PC-3 (cell line): ENCODE measurements around the gene SDK1. TPM values are rescaled to one million over a fixed set of nuclear protein-coding genes. Genes with fewer than 3 reads are reported as not detected.

Source experiments
- ATAC-seq: fragments of 200-7000 bp; cut with Tn5 transposase; 2 replicates; pipeline ENCODE4 v1.9.1; 2020; ENCODE audit warnings: mild to moderate bottlenecking, moderate library complexity
- BruUV-seq: library from RNA; stranded (reverse); fragments of 400-500 nt; replicated peaks from 2 replicates; lab custom pipeline; 2021; lab: Mats Ljungman, UMichigan
- CTCF ChIA-PET: fragments of 300-600 bp; sonication (Branson Sonifier 250); formaldehyde crosslinking; loops from one replicate; lab custom pipeline; 2022; ENCODE audit warnings: antibody characterized with exemption; lab: Charles Lee
- POLR2A ChIA-PET: fragments of 300-600 bp; sonication (Branson Sonifier 250); formaldehyde crosslinking; loops from one replicate; lab custom pipeline; 2022; ENCODE audit warnings: antibody characterized with exemption; ENCODE audit not compliant: unreplicated experiment; lab: Charles Lee
- DNase-seq: peaks from one replicate; pipeline ENCODE4 v3.0.0-alpha.2; 2015
- H2AFZ ChIP-seq: fragments of 300-600 bp; sonication (generic); 2 replicates; pipeline ENCODE4 v1.6.0; 2016; ENCODE audit warnings: antibody characterized with exemption, low read length
- H3F3A ChIP-seq: fragments of 300-600 bp; sonication (generic); one replicate; pipeline ENCODE4 v1.6.0; 2017; ENCODE audit warnings: antibody characterized with exemption, low read length, control low read depth, mild to moderate bottlenecking; ENCODE audit not compliant: unreplicated experiment
- H3K27ac ChIP-seq: fragments of 300-600 bp; sonication (generic); 2 replicates; pipeline ENCODE4 v1.5.1; 2016; ENCODE audit warnings: mild to moderate bottlenecking, low read length
- H3K27me3 ChIP-seq: fragments of 300-600 bp; sonication (generic); 2 replicates; pipeline ENCODE4 v1.6.1; 2016; ENCODE audit warnings: low read length, mixed read lengths
- H3K36me3 ChIP-seq: fragments of 300-600 bp; sonication (generic); 2 replicates; pipeline ENCODE4 v1.6.1; 2016; ENCODE audit warnings: low read depth, mixed run types, low read length, mixed read lengths
- H3K4me1 ChIP-seq: fragments of 300-600 bp; sonication (generic); 2 replicates; pipeline ENCODE4 v1.5.1; 2016; ENCODE audit warnings: low read length; ENCODE audit not compliant: insufficient read depth
- H3K4me2 ChIP-seq: fragments of 300-600 bp; sonication (generic); 2 replicates; pipeline ENCODE4 v1.6.0; 2016; ENCODE audit warnings: low read length
- H3K4me3 ChIP-seq: fragments of 300-600 bp; sonication (generic); 2 replicates; pipeline ENCODE4 v1.5.1; 2016; ENCODE audit warnings: mild to moderate bottlenecking, low read length, mixed read lengths
- H3K79me2 ChIP-seq: fragments of 300-600 bp; sonication (generic); 2 replicates; pipeline ENCODE4 v1.6.1; 2017; ENCODE audit warnings: low read length, mixed read lengths
- H3K9ac ChIP-seq: fragments of 300-600 bp; sonication (generic); 2 replicates; pipeline ENCODE4 v1.6.0; 2016; ENCODE audit warnings: mild to moderate bottlenecking, low read length
- H3K9me2 ChIP-seq: fragments of 300-600 bp; sonication (generic); replicated peaks from 2 replicates; pipeline ENCODE4 v1.6.1; 2016; ENCODE audit warnings: mixed run types, low read length, mixed read lengths
- H3K9me3 ChIP-seq: fragments of 300-600 bp; sonication (generic); 2 replicates; pipeline ENCODE4 v1.6.1; 2016; ENCODE audit warnings: low read length, mixed read lengths
- H4K20me1 ChIP-seq: fragments of 300-600 bp; sonication (generic); 2 replicates; pipeline ENCODE4 v1.6.1; 2016; ENCODE audit warnings: low read length, mixed read lengths
- EZH2 ChIP-seq: fragments of 300-600 bp; sonication (generic); IDR thresholded peaks from one replicate; pipeline ENCODE4 v1.6.1; 2017; ENCODE audit warnings: antibody characterized with exemption, mild to moderate bottlenecking, low read length; ENCODE audit not compliant: unreplicated experiment
- EZH2phosphoT487 ChIP-seq: fragments of 300-600 bp; sonication (generic); IDR thresholded peaks from 2 replicates; pipeline ENCODE4 v1.6.1; 2018; ENCODE audit warnings: mild to moderate bottlenecking, antibody characterized with exemption, low read length, borderline replicate concordance
- intact Hi-C: fragments of 100-400 bp; cut with micrococcal nuclease; formaldehyde crosslinking; loops from 2 replicates; pipeline ENCODE4 v1.9.0; 2023
- total RNA-seq: library from RNA; depleted of rRNA; stranded (reverse); fragments of >200 nt; gene quantifications from 2 replicates; pipeline ENCODE4 v1.2.3, GENCODE V29; 2014
- TF ChIP-seq, protein P1 (sequence below): fragments of 300-600 bp; sonication (generic); conservative IDR thresholded peaks from 2 replicates; pipeline ENCODE4 v1.5.1; 2017; ENCODE audit warnings: antibody characterized with exemption, low read depth, mild to moderate bottlenecking, low read length

SDK1 gene
- total RNA-seq, 1 experiment from 2014 or later = 2.8 TPM

DNA sequence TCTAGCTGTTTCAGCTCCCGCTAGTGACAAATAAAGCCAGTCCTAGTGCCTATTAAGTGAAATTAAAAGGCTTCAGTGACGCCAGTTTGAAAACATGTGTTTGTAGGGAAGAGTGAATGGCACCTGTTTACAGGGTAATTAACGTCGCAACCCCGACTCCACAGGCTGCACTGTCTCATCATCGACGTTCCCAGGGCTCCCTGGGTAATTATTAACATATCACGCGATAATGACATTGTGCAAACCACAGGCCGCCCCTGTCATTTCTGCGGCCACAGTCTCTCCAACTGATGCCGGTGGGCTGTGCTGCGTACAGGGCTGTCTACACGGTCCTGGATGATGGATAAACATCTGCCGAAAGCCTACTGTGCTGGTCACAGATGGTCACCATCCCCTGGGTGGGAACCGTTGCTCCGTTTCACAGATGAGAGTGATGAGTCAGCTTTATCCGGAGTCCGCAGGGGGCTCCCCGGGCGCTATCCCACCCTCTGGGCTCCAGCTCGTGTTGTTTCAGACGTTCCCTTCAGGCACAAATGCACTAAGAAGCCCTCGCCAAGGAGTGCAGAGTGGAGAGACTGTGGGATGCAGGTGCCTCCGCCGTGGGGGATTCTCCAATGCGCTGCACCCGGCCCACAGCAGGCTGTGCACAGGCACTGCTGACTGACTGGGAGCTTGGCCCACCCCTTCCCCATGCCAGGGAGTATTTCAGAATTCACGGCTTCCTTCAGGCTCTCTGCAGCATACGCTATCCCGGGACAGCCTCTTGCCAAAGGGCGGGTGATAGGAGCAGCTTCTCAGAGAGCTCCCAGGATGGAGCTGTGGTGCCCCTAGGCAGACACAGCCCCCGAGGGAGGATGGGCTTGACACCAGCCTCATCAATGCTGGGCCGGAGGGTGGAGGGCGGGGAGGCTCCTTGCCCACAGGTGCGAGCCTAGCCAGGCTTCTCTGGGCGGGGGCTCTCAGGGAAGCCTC, 889.2 kb downstream of the SDK1 start:
- Histone ChIP-seq H2AFZ (no peak overlapping the region), H3K36me3 (no peaks in the 10 kb centered on the region), H3K79me2 (no peaks in the 10 kb centered on the region), H3F3A (no peaks in the 10 kb centered on the region), H3K27me3 (no peaks in the 10 kb centered on the region), H3K9ac (no peak overlapping the region), H3K4me1 (no peaks in the 10 kb centered on the region), H3K4me2 (no peak overlapping the region), H4K20me1 (no peaks in the 10 kb centered on the region), H3K9me3 (no peaks in the 10 kb centered on the region), H3K9me2 (no peaks in the 10 kb centered on the region), H3K27ac (no peak overlapping the region), H3K4me3 (no peak overlapping the region)
- DNase-seq (no peak), ATAC-seq (no peak)
- ChIA-PET POLR2A (no interaction called here), CTCF (no interaction called here)
- TF ChIP-seq, protein P1, sequence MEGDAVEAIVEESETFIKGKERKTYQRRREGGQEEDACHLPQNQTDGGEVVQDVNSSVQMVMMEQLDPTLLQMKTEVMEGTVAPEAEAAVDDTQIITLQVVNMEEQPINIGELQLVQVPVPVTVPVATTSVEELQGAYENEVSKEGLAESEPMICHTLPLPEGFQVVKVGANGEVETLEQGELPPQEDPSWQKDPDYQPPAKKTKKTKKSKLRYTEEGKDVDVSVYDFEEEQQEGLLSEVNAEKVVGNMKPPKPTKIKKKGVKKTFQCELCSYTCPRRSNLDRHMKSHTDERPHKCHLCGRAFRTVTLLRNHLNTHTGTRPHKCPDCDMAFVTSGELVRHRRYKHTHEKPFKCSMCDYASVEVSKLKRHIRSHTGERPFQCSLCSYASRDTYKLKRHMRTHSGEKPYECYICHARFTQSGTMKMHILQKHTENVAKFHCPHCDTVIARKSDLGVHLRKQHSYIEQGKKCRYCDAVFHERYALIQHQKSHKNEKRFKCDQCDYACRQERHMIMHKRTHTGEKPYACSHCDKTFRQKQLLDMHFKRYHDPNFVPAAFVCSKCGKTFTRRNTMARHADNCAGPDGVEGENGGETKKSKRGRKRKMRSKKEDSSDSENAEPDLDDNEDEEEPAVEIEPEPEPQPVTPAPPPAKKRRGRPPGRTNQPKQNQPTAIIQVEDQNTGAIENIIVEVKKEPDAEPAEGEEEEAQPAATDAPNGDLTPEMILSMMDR = no peak
- TF ChIP-seq EZH2 = no peak
- no peak for TF ChIP-seq EZH2phosphoT487
- BruUV-seq = no TSS peak
- intact Hi-C loops = no loop called here

DNA sequence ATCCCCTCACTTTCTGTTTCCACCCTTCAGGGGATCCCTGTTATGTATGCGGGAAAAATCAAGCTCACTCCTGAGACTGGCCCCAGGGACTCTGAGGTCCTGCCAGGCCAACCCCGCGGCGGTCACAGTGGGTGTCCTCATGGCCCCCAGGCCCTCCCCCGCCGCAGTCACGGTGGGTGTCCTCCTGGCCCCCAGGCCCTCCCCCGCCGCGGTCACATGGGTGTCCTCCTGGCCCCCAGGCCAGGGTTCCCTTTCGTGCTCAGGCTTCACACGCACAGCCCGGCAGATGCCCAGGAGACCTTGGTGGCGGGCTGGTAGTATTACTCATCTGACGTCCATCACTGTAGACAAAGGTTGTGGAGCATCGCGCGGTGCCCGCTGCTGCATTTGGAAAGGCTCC, 890.0 kb downstream of the SDK1 start:
- Histone ChIP-seq H3K4me2 (no peak overlapping the region), H3K9ac (no peak overlapping the region), H4K20me1 (no peaks in the 10 kb centered on the region), H3K27ac (no peak overlapping the region), H3F3A (no peaks in the 10 kb centered on the region), H3K9me2 (no peaks in the 10 kb centered on the region), H3K4me3 (no peak overlapping the region), H3K36me3 (no peaks in the 10 kb centered on the region), H3K9me3 (no peaks in the 10 kb centered on the region), H3K4me1 (no peaks in the 10 kb centered on the region), H3K79me2 (no peaks in the 10 kb centered on the region), H3K27me3 (no peaks in the 10 kb centered on the region), H2AFZ (no peak overlapping the region)
- ATAC-seq (no peak), DNase-seq (no peak)
- CTCF ChIA-PET = no interaction called here
- BruUV-seq = no TSS peak
- intact Hi-C loops = no loop called here
- TF ChIP-seq, protein P1 = no peak
- TF ChIP-seq EZH2phosphoT487 = no peak
- TF ChIP-seq EZH2 = no peak
- POLR2A ChIA-PET = no interaction called here

DNA sequence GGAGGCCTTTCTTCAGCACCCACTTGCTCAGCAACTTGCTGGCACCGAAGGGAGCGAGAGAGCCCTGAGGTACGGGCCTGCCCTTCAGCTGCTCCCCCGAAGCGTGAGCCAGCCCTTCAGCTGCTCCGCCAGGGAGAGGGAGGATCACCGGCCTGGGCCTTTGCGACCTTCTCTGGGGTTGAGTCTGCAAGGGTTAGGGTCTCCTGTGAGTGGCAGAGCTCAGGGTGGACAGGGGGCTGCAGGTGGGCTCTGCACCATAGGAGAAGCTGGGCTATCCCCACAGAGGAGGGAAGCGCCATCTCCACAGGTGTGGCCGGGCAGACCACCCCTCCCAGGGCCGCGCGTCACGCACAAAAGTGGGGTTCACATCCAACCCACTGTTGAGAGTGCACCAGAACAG, 890.5 kb downstream of the SDK1 start:
- H3K4me3 ChIP-seq = no peak overlapping the region
- H3K9me3 ChIP-seq = no peaks in the 10 kb centered on the region
- DNase-seq = no peak
- no TSS peak for BruUV-seq
- no peak for ATAC-seq
- no peak overlapping the region for H3K4me2 ChIP-seq
- no peaks in the 10 kb centered on the region for H3K36me3 ChIP-seq
- no peak overlapping the region for H3K9ac ChIP-seq
- H3K9me2 ChIP-seq = no peaks in the 10 kb centered on the region
- no peaks in the 10 kb centered on the region for H4K20me1 ChIP-seq
- CTCF ChIA-PET = no interaction called here
- POLR2A ChIA-PET = no interaction called here
- H3K79me2 ChIP-seq = no peaks in the 10 kb centered on the region
- no peaks in the 10 kb centered on the region for H3K27me3 ChIP-seq
- H3F3A ChIP-seq = no peaks in the 10 kb centered on the region
- intact Hi-C loops = no loop called here
- TF ChIP-seq, protein P1 = no peak
- no peak for TF ChIP-seq EZH2
- no peak for TF ChIP-seq EZH2phosphoT487
- no peak overlapping the region for H2AFZ ChIP-seq
- H3K27ac ChIP-seq = no peak overlapping the region
- H3K4me1 ChIP-seq = no peaks in the 10 kb centered on the region
